Stomach (tissue), 9 donors: ENCODE data around the gene ADGRG2. TPM values are rescaled to one million over a fixed set of nuclear protein-coding genes. Genes with fewer than 3 reads are reported as not detected.
"Not testable (repeated sequence)": the region's sequence is repeated elsewhere in the genome, so short reads cannot be mapped to it uniquely, and the experiment has no call there.

Experiments used
- DNase-seq, 2 donors: peaks; one replicate each; pipeline versions ENCODE4 v3.0.0 to v3.0.0-alpha.2; 2013 to 2019
- H3K27ac ChIP-seq, 5 donors: fragments of 200-600 bp in 4 of 5; sonication (generic) in 4 of 5; one replicate each; pipeline ENCODE4 v1.5.1; 2013 to 2019; ENCODE audit warnings: mild to moderate bottlenecking in 1 of 5, moderate library complexity in 1 of 5
- H3K27me3 ChIP-seq, 3 donors: fragments of 200-600 bp; sonication (generic); one replicate each; pipeline ENCODE4 v1.5.1; 2017 to 2019; ENCODE audit warnings: mixed run types in 1 of 3
- H3K36me3 ChIP-seq, 4 donors: fragments of 200-600 bp; sonication (generic); 1 replicate in 3 of 4; 2 replicates in 1 of 4; pipeline ENCODE4 v1.5.1; 2016 to 2019
- H3K4me1 ChIP-seq, 4 donors: fragments of 200-600 bp; sonication (generic); one replicate each; pipeline ENCODE4 v1.5.1; 2016 to 2019
- H3K4me3 ChIP-seq, 4 donors: fragments of 200-600 bp; sonication (generic) in 3 of 4; one replicate each; pipeline ENCODE4 v1.5.1; 2016 to 2019; ENCODE audit warnings: mild to moderate bottlenecking in 1 of 4
- H3K9me3 ChIP-seq, 4 donors: fragments of 200-600 bp; sonication (generic); one replicate each; pipeline ENCODE4 v1.5.1; 2016 to 2019
- EP300 ChIP-seq: sonication (generic); formaldehyde crosslinking; IDR thresholded peaks from one replicate; pipeline ENCODE4 v1.6.1; 2017; ENCODE audit warnings: antibody characterized with exemption
- POLR2A ChIP-seq, 4 donors: fragments of 450-650 bp; IDR thresholded peaks; one replicate each; pipeline ENCODE4 v1.6.1; 2016; ENCODE audit warnings: antibody characterized with exemption in 4 of 4, control low read depth in 2 of 4, mild to moderate bottlenecking in 1 of 4, moderate library complexity in 1 of 4
- POLR2AphosphoS5 ChIP-seq, 3 donors: sonication (generic); formaldehyde crosslinking; IDR thresholded peaks; one replicate each; pipeline ENCODE4 v1.6.1; 2016; ENCODE audit warnings: antibody characterized with exemption in 3 of 3
- WGBS, 5 donors: extraction: QIAGEN DNeasy Blood & Tissue Kit in 3 of 5; methylation state at CpG; one replicate each; pipeline versions ENCODE4 v1.1.5 to v1.1.7; 2013 to 2018; 5-methylcytosine and 5-hydroxymethylcytosine counted together
- intact Hi-C: fragments of 100-400 bp; cut with DNase I; formaldehyde crosslinking; loops from one replicate; pipeline ENCODE4 v1.15.1; 2023; ENCODE audit warnings: low total_unique reads
- polyA plus RNA-seq, 3 donors: library from polyadenylated mRNA; stranded (reverse); fragments of 200-250 nt; gene quantifications; one replicate each; pipeline ENCODE4 v1.2.3, GENCODE V29; 2013
- total RNA-seq, 5 donors: library from RNA; depleted of rRNA; stranded (reverse); fragments of >200 nt; gene quantifications; one replicate each; pipeline versions ENCODE4 v1.1.0 to v1.2.3, GENCODE V29; 2014 to 2016
- TF ChIP-seq, protein P1 (sequence below), 7 experiments: fragments of 450-650 bp in 4 of 7; fragments of 200-600 bp in 3 of 7; sonication (generic) in 3 of 7; IDR thresholded peaks; one replicate each; pipeline ENCODE4 v1.5.1; 2016 to 2019; ENCODE audit warnings: antibody characterized with exemption in 7 of 7, control low read depth in 2 of 7, mild to moderate bottlenecking in 1 of 7
- donor health status: healthy with polysubstance abuse.
- donor health status: Bipolar disorder and iron deficiency.
- donor health status: healthy.

Gene ADGRG2
- total and polyA plus RNA-seq, 8 donors: 0.29 to 25.0 (median 1.4) TPM

DNA sequence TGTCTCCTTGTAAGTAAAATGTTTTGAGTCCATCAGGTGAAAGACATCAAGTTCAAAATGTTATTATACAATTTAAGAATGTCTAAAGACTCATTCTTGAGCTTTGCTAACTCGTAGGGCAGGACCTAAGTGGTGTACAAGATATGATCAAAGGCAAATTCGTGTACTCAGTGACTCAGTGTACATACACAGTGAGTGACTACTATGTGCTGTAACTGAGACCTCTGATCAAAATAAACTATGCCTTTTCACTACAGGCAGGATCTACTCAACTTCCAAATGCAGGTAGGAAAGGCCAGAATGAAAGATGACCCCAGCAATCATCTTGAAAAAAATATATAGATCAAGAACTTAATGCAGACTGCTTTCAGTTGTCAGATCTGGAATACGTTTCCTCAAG is 49.9 kb downstream of the ADGRG2 start:
- intact Hi-C loops: no loop called here
- H3K27ac ChIP-seq: no peak overlapping the region
- no peak for DNase-seq
- 38 to 70% (median 57%) methylated on average over 3 of the region's 3 CpGs for WGBS, 5 donors
- H3K27me3 ChIP-seq: no peaks in the 10 kb centered on the region
- no peak for TF ChIP-seq EP300
- TF ChIP-seq POLR2A (IDR thresholded peaks at IDR 0.05): no peak
- no peak for TF ChIP-seq POLR2AphosphoS5 (IDR thresholded peaks at IDR 0.05)
- TF ChIP-seq, protein P1, sequence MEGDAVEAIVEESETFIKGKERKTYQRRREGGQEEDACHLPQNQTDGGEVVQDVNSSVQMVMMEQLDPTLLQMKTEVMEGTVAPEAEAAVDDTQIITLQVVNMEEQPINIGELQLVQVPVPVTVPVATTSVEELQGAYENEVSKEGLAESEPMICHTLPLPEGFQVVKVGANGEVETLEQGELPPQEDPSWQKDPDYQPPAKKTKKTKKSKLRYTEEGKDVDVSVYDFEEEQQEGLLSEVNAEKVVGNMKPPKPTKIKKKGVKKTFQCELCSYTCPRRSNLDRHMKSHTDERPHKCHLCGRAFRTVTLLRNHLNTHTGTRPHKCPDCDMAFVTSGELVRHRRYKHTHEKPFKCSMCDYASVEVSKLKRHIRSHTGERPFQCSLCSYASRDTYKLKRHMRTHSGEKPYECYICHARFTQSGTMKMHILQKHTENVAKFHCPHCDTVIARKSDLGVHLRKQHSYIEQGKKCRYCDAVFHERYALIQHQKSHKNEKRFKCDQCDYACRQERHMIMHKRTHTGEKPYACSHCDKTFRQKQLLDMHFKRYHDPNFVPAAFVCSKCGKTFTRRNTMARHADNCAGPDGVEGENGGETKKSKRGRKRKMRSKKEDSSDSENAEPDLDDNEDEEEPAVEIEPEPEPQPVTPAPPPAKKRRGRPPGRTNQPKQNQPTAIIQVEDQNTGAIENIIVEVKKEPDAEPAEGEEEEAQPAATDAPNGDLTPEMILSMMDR (IDR thresholded peaks at IDR 0.05): no peak
- no peaks in the 10 kb centered on the region for H3K4me1 ChIP-seq
- H3K9me3 ChIP-seq: no peaks in the 10 kb centered on the region
- no peak overlapping the region for H3K4me3 ChIP-seq
- H3K36me3 ChIP-seq: no peaks in the 10 kb centered on the region

DNA sequence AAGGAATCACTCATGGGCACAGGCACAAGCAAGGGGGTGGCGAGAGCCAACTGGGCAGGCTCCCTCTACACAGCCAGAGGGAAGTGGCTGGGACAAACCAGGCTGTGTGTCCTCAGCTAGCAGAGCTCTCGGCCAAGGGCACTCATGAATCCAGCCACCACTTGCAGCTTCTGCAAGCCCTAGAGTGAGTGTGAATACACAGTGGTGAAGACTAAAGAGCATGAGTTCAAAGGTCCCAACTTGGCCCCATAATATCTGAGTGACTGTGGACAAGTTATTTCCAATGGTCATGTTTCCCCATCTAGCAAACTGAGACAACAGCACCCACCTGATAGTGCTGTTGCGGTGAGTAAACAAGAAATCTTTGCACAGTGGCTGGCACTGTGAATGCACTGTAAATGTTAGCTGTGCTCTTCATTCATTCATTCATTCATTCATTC is 51.7 kb downstream of the ADGRG2 start:
- no peaks in the 10 kb centered on the region for H3K27me3 ChIP-seq
- no peaks in the 10 kb centered on the region for H3K36me3 ChIP-seq
- H3K9me3 ChIP-seq: no peaks in the 10 kb centered on the region
- no peak overlapping the region for H3K4me3 ChIP-seq
- H3K4me1 ChIP-seq: no peaks in the 10 kb centered on the region
- intact Hi-C loops: no loop called here
- no peak for DNase-seq
- no peak overlapping the region for H3K27ac ChIP-seq
- TF ChIP-seq POLR2AphosphoS5 (IDR thresholded peaks at IDR 0.05): no peak
- TF ChIP-seq, protein P1 (IDR thresholded peaks at IDR 0.05): no peak
- no peak for TF ChIP-seq POLR2A (IDR thresholded peaks at IDR 0.05)
- 51 to 70% (median 67%) methylated on average over 1 to 3 of the region's 3 CpGs for WGBS, 5 donors

DNA sequence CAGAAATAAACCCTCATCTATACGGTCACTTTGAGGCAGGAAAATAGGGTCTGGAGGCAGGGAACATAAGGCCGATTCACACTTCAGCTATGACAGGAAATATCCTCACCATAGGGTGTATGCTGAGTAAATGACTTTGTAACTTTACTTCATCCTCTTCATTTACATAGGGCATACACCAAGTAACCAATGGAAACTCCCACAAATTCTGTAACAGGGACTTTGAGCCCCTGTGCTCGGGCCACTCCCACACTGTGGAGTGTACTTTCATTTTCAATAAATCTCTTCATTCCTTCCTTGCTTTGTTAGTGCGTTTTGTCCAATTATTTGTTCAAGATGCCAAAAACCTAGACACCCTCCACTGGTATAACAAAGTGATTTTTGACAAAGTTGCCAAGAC is 55.3 kb downstream of the ADGRG2 start:
- H3K4me1 ChIP-seq, H3K27me3 ChIP-seq, H3K4me3 ChIP-seq, H3K27ac ChIP-seq, H3K9me3 ChIP-seq, H3K36me3 ChIP-seq, intact Hi-C loops: not testable (repeated sequence)
- 63 to 73% (median 66%) methylated on average over 4 of the region's 4 CpGs for WGBS, 5 donors
- peak in 1 of 2 donors; percentile 13 for DNase-seq

DNA sequence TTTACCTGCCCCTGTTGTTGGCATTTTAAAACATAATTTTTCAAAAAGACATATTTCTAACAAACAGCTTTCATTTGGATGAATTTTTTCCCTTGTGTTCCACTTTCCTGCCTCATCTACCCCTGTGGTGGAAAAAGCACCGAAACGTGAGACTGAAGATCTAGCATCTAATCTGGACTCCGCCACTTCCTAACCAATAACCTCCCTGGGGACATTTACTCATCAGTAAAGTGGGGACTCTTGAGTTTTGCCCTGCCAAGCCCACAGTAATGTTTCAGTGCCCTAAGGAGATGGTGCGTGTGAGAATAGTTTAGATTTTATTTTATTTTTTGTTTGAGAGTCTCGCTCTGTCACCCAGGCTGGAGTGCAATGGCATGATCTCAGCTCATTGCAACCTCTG is 56.7 kb downstream of the ADGRG2 start:
- DNase-seq: no peak
- intact Hi-C loops: no loop called here
- Histone ChIP-seq H3K36me3 (no peaks in the 10 kb centered on the region), H3K4me1 (no peaks in the 10 kb centered on the region), H3K27ac (no peak overlapping the region), H3K9me3 (no peaks in the 10 kb centered on the region), H3K4me3 (no peak overlapping the region), H3K27me3 (no peaks in the 10 kb centered on the region)
- 81 to 94% (median 86%) methylated on average over 3 to 5 of the region's 5 CpGs for WGBS, 5 donors
- no peak for TF ChIP-seq POLR2AphosphoS5 (IDR thresholded peaks at IDR 0.05)
- no peak for TF ChIP-seq EP300
- TF ChIP-seq, protein P1 (IDR thresholded peaks at IDR 0.05): no peak
- TF ChIP-seq POLR2A (IDR thresholded peaks at IDR 0.05): no peak

DNA sequence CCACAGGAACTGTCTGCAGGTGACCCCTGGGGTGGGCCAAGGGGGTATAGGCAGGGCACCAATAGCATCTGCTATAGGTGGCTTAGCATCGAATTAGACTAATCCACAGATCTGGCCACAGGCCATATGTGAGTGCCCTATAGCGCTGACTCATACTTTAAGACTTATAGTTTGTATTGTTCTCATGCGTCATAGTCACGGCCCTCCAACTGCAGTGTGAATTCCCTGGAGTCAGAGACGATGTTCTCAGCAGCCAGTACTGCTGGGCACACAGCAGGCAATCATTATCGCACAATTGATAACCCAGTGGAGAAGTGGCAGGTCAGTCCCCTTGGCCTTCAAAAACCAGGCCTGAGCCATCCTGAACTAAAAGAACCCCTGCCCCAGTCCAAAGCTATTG is 58.1 kb downstream of the ADGRG2 start:
- Histone ChIP-seq H3K36me3 (no peaks in the 10 kb centered on the region), H3K9me3 (no peaks in the 10 kb centered on the region), H3K27ac (no peak overlapping the region), H3K4me1 (no peaks in the 10 kb centered on the region), H3K27me3 (no peaks in the 10 kb centered on the region), H3K4me3 (no peak overlapping the region)
- no peak for DNase-seq
- TF ChIP-seq POLR2AphosphoS5 (IDR thresholded peaks at IDR 0.05): no peak
- TF ChIP-seq POLR2A (IDR thresholded peaks at IDR 0.05): no peak
- TF ChIP-seq, protein P1 (IDR thresholded peaks at IDR 0.05): no peak
- no peak for TF ChIP-seq EP300
- WGBS, 5 donors: 70 to 85% (median 82%) methylated on average over 2 to 6 of the region's 6 CpGs
- intact Hi-C loops: no loop called here
